SW480 (cell line): Measurements from ENCODE around the gene CRAT.

Experiments
- DNase-seq: peaks from one replicate; pipeline ENCODE4 v3.0.0-alpha.2; 2016; ENCODE audit warnings: low spot score

Gene CRAT

GRCh38 chr9:129063061-129063460, 47.5 kb downstream of the CRAT start:
- DNase-seq, result no peak

GRCh38 chr9:129060991-129061390, 49.6 kb downstream of the CRAT start:
- DNase-seq, result no peak

DNA sequence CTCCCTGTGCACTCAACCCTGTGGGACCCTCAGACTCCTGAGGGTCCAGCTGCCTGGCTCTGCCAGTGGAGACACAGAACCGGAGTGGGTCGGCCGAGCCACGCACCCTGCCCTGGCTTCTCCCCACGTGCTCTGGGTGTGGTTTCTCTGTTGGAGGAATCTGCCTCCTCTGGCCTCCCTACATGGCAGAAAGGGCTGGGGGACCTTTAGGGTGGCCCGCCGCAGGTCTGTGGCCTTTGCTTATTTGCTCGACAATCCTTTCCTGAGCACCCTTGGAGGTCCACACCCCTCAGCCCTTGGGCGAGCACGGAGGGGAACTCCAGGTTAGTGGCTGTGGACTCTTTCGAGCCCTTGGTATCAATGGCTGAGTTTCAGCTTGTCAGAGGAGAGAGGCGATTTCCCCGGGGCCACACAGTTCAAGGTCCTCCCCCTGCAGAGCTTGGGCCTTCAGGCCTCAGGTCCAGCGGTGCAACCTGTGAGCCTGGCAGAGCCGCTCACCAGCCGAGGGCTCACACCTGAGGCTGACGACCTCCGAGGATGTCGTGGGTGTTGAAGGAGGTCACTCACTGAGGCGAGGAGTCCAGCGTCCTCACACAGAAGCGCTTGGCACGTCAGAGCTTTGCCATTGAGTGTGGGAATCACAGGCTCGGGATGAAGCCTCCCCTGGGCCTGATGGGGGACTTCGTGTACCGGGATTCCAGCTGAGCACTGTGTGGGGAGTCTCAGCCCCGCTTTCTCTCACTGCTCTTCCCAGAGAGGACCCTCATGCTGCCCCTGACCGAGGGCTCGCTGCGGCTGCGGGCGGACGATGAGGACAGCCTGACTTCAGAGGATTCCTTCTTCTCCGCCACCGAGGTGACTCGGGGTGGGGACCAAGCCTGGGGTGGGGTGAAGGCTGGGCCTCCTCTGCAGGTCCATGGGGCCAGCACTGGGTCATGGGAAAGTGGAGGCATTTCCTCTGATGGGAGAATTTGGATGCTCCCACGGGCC, 50.5 kb downstream of the CRAT start:
- DNase-seq, result no peak

DNA sequence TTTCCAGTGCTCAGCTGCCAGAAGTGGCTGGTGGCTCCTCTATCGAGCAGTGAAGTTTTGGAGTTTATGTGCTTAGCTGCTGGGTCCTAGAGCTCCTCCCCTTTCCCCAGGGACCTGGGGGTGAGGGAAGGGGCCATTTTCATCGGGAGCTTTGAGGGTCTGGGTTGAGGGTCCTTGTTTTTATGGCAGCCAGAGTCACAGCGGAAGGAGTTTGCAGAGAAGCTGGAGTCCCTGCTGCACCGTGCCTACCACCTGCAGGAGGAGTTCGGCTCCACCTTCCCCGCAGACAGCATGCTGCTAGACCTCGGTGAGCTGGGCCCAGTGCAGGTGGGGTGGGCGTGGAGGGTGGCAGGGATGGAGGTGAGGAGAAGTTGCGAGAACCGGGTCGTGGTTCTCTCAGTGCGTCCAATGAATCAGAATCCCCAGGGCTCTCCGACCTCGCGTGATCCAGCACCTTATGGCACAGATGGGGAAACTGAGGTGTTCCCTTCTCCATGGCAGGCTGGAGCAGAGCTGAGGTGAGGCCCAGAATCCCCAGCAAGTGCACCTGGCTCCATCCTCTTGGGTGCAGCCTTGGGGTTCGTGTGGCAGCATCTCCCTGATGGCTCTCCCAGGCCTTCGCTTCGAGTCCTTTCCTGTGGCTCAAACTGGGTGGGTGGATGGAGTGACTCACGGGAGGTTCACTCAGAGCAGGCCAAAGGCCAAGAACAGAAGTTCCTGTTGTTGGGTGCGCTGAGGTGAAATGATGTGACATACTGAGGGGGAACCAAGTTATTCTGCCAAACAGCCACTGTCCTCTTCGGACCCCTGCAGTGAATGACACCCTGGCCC, 51.4 kb downstream of the CRAT start:
- DNase-seq, result peak; percentile 72

DNA sequence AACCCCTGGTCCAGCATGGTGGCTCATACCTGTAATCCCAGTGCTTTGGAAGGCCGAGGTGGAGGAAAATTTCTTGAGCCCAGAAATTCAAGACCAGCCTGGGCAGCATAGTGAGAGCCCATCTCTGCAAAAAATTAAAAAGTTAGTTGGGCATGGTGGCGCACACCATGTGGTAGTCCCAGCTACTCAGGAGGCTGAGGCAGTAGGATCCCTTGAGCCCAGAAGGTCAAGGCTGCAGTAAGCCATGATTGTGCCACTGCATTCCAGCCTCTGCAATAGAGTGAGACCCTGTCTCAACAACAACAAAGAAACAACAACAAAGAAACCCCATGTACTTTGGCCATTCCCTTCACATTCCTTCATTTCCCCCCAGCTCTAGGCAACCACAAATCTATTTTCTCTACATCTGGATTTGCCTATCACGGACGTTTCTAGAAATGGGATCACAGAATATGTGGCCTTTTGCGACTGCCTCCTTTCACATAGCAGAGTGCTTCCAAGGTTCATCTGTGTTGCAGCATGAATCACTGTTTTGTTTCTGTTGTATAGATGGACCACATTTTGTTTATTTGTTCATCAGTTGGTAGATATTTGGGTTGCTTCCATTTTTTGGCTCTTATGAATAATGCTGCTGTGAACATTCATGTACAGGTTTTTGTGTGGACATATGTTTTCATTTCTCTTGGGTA, 56.3 kb downstream of the CRAT start:
- no peak for DNase-seq

DNA sequence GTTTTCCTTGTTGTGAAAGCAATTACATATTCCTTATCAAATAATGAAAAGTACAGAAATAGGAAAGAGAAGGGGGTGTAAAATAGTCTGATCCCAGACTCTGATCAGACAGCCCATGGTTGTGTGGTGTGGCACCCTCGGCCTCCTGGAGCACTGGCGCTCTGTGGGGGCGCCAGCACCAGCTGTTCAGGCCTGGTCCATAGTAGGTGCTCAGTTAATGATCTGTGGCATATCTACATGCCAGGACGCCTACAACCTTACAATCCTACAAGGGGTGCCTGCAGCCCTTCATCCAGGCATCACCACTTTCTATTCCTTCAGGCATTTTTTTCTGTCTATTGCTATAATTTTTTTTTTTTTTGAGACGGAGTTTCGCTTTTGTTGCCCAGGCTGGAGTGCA, 57.6 kb downstream of the CRAT start:
- no peak for DNase-seq

GRCh38 chr9:129052592-129052991, 58.0 kb downstream of the CRAT start:
- peak; percentile 42 for DNase-seq
